HG03469 (cell line): Measurements from ENCODE around the gene DDHD1.
"Not testable (repeated sequence)": the region's sequence is repeated elsewhere in the genome, so short reads cannot be mapped to it uniquely, and the experiment has no call there.

Source experiments
- ATAC-seq: cut with Tn5 transposase; IDR thresholded peaks from one replicate; pipeline ENCODE4 v1.9.1; 2021; ENCODE audit warnings: mild to moderate bottlenecking, moderate library complexity, moderate number of reproducible peaks; ENCODE audit not compliant: unreplicated experiment

The DDHD1 gene

DNA sequence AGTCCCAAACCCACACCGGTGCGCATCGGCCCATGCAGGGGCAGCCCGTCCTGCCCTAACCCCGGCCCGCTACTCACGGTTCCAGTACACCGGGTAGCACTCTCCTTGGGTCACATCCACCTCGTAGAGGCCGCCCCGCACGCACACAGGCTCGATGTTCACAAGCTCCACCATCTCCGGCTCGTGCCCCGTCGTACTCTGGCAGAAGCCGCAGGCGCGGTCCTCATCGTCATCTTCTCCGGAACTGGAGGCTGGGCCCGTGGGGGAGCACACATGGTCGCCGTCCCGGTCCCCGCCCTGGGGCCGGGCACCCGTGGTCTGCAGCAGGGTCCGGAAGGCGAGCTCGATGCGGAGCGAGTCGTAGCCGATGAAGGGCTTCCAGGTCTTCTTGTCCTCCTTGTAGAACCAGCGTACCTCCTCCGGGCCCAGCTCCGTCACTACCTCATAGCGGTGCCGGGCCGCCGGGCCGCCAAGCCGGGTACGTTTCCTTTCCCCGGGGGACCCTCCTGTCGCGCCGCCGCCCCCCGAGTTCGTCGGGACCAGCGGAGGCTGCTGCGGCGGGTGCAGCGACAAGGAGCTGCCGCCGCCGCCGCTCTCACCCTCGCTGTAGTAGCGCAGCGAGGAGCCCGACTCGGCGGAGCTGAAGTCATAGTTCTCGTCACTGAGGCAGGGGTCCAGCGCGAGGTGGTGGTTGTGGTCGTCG is 788 bp downstream of the DDHD1 start:
- ATAC-seq = peak; percentile 10

GRCh38 chr14:53151523-53152183 is 1.5 kb downstream of the DDHD1 start:
- no peak for ATAC-seq

DNA sequence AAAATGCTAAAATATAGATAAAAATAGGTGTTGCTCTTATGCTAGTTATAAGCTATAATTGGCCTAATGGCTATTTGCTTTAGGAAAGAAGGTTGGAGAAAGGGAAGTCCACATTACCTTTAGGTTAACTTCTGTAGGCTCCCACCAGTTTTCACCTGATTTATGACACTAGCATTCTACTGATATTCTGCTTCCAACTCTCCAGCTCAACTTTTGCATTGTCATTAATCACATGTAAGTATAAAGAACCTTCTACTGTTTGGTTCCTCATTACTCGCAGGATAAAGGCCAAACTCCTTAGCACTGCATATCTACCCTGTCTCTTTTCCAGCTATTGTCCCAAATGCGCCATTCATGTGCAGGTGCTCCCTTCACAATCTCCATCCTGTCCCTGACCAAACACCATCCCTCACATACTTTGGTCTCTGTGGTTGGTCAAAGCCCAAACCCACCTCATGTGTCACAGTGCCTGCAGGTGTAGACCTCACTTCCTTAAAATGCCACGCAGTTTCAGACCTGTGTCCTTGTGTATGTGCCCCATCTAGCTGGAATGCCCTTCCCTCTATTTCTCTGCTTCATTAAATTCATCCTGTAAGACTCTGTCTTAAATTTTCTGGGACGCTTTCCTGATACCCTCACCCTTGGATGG is 3.3 kb downstream of the DDHD1 start:
- no peak for ATAC-seq

- no peak for ATAC-seq
Measured at GRCh38 chr14:53148671-53149070, 4.5 kb downstream of the DDHD1 start.

- ATAC-seq = no peak
Measured at GRCh38 chr14:53147893-53148292, 5.2 kb downstream of the DDHD1 start.

GRCh38 chr14:53147208-53147607 is 5.9 kb downstream of the DDHD1 start:
- no peak for ATAC-seq

- ATAC-seq = no peak
Measured at GRCh38 chr14:53146739-53147138, 6.4 kb downstream of the DDHD1 start.

- peak; percentile 55 for ATAC-seq
Measured at GRCh38 chr14:53144244-53144643, 8.9 kb downstream of the DDHD1 start.

DNA sequence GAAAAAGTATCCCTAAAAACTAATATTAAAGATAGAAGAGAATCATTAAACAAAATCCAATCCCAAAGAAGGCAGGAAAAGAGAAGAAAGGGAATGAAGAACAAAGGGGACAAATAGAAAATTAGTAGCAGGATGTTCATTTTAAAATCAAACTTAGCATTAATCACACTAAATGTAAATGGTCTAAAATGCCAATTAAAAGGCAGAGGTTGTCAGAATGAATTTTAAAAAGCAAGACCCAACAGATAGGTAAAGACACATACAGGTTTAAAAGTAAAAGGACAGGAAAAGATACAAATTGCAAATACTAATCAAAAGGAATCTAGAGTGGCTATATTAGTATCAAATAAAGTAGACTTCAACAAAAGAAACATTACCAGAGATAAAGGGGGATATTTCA is 12.5 kb downstream of the DDHD1 start:
- no peak for ATAC-seq

GRCh38 chr14:53137568-53138203 is 15.4 kb downstream of the DDHD1 start:
- no peak for ATAC-seq

DNA sequence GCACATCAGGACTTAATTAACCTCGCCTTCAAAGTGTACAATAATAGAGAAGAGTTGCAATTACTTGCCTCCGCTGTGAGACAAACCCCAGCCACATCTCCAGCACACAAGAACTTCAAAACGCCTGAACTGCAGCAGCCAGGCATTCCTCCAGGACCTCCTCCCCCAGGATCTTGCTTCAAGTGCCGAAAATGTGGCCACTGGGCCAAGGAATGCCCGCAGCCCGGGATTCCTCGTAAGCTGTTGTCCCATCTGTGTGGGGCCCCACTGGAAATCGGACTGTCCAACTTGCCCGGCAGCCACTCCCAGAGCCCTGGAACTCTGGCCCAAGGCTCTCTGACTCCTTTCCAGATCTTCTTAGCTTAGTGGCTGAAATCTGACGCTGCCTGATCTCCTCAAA is 22.6 kb downstream of the DDHD1 start:
- not testable (repeated sequence) for ATAC-seq

DNA sequence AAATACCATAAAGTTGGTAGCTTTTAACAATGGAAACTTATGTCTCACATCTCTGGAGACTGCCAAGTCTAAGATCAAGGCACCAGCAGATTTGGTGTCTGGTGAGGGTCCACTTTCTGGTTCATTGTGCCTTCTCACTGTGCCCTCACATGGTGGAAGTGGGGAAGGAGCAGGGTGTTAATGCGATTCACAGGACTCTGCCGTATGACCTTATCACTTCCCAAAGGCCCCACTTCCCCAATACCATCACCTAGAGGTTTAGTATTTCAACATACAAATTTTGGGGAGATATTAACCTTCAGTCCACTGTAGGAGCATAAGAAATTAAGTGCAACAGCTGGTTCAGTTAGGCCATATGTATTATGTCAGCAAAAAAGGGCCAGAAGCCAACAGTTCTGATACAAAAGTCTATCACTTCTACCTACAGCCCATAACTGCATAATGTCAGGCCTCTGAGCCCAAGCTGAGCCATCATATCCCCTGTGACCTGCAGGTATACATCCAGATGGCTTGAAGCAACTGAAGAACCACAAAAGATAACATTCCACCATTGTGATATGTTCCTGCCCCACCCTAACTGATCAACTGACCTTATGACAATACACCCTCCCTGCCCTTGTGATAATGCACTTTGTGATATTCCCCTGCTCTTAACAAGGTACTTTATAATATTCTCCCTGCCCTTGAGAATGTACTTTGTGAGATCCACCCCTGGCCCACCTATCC is 24.7 kb downstream of the DDHD1 start:
- no peak for ATAC-seq

GRCh38 chr14:53127832-53128231 is 25.3 kb downstream of the DDHD1 start:
- no peak for ATAC-seq

DNA sequence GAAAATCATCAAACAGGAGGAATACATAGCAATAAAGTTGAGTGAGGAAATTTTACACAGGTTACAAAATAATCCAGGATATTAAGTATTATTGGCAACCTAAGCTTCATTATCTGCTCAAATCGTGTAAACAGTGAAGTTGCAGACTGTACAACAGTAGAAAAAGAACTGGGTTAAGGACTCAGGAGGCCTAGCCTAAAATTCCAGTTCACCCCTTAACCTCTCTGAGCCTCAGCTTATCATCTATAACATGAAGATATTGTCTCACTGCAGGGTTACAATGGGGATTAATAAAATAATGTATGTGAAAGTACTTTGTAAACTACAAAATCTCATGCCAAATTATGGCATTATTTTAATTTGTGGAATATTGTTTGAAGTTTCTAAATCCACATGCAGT is 26.0 kb downstream of the DDHD1 start:
- ATAC-seq = no peak

- ATAC-seq = no peak
Measured at GRCh38 chr14:53126731-53127130, 26.4 kb downstream of the DDHD1 start.

DNA sequence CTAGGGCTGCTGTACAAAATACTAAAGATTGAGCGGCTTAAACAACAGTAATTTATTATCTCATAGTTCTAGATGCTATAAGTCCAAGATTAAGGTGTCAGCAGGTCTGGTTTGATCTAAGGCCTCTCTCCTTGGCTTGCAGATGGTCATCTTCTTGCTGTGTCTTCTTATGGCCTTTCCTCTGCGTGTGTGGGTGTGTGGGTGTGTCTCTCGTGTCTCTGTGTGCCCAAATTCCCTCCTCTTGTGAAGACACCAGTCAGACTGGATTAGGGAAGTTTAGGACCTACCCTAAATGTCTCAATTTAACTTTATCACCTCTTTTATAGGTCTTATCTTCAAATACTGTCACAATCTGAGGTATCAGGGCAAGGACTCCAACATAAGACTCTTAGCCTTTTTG is 28.3 kb downstream of the DDHD1 start:
- ATAC-seq = no peak

DNA sequence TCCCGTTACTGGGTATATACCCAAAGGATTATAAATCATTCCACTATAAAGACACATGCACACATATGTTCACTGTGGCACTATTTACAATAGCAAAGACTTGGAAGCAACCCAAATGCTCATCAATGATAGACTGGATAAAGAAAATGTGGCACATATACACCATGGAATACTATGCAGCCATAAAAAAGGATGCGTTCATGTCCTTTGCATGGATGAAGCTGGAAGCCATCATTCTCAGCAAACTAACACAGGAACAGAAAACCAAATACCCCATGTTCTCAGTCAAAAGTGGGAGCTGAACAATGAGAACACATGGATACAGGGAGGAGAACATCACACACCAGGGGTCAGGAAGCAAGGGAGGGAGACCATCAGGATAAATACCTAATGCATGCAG is 31.7 kb downstream of the DDHD1 start:
- not testable (repeated sequence) for ATAC-seq

- not testable (repeated sequence) for ATAC-seq
Measured at GRCh38 chr14:53117479-53117878, 35.6 kb downstream of the DDHD1 start.

GRCh38 chr14:53113989-53114388 is 39.1 kb downstream of the DDHD1 start:
- ATAC-seq = no peak

- ATAC-seq = no peak
Measured at GRCh38 chr14:53110096-53110495, 43.0 kb downstream of the DDHD1 start.
